Panc1 (cell line): ENCODE data around the gene CCM2. TPM values are rescaled to one million over a fixed set of nuclear protein-coding genes. Genes with fewer than 3 reads are reported as not detected.

Source experiments
- ATAC-seq: fragments of 200-7000 bp; cut with Tn5 transposase; 2 replicates; pipeline ENCODE4 v1.9.1; 2020; ENCODE audit warnings: mild to moderate bottlenecking, moderate library complexity
- BruUV-seq: library from RNA; stranded (reverse); fragments of 400-500 nt; replicated peaks from 2 replicates; lab custom pipeline; 2021; lab: Mats Ljungman, UMichigan
- CTCF ChIA-PET: fragments of 300-600 bp; sonication (Branson Sonifier 250); formaldehyde crosslinking; loops from one replicate; lab custom pipeline; 2022; ENCODE audit warnings: antibody characterized with exemption; lab: Charles Lee
- POLR2A ChIA-PET: fragments of 300-600 bp; sonication (Branson Sonifier 250); formaldehyde crosslinking; loops from one replicate; lab custom pipeline; 2022; ENCODE audit warnings: antibody characterized with exemption; lab: Charles Lee
- DNase-seq: peaks from one replicate; pipeline ENCODE4 v3.0.0-alpha.2; 2010; ENCODE audit warnings: low read depth, low spot score
- H3K27ac ChIP-seq: 2 replicates; pipeline ENCODE4 v1.5.1; 2011; ENCODE audit warnings: mild to moderate bottlenecking, low read length, inconsistent platforms
- H3K27me3 ChIP-seq: fragments of 200-500 bp; sonication (Bioruptor generic); 2 replicates; pipeline ENCODE4 v1.6.0; 2014; ENCODE audit warnings: low read length, inconsistent platforms; ENCODE audit not compliant: control insufficient read depth, insufficient read depth
- H3K36me3 ChIP-seq: fragments of 200-500 bp; sonication (Bioruptor generic); 2 replicates; pipeline ENCODE4 v1.5.1; 2014; ENCODE audit warnings: inconsistent platforms, mild to moderate bottlenecking, low read length, moderate library complexity; ENCODE audit not compliant: control insufficient read depth, insufficient read depth
- H3K4me1 ChIP-seq: 2 replicates; pipeline ENCODE4 v1.5.1; 2011; ENCODE audit warnings: inconsistent platforms, mild to moderate bottlenecking, low read length, moderate library complexity; ENCODE audit not compliant: control insufficient read depth, insufficient read depth
- H3K4me3 ChIP-seq, 2 experiments: 2 replicates each; pipeline ENCODE4 v1.5.1; 2011 to 2012; ENCODE audit warnings: low read depth in 2 of 2, low read length in 2 of 2, mild to moderate bottlenecking in 2 of 2, inconsistent platforms in 1 of 2, moderate library complexity in 1 of 2
- H3K9me3 ChIP-seq: fragments of 200-500 bp; sonication (Bioruptor generic); 2 replicates; pipeline ENCODE4 v1.5.1; 2014; ENCODE audit warnings: low read depth, mild to moderate bottlenecking, inconsistent platforms, low read length, moderate library complexity; ENCODE audit not compliant: control insufficient read depth, insufficient read depth
- CTCF ChIP-seq: fragments of 450-650 bp; IDR thresholded peaks from 2 replicates; pipeline ENCODE4 v1.5.1; 2017; ENCODE audit warnings: mild to moderate bottlenecking
- POLR2AphosphoS5 ChIP-seq: IDR thresholded peaks from 2 replicates; pipeline ENCODE4 v1.6.1; 2012; ENCODE audit warnings: mild to moderate bottlenecking, low read depth, low read length, moderate library complexity
- REST ChIP-seq, 2 experiments: IDR thresholded peaks; 2 replicates each; pipeline ENCODE4 v1.6.1; 2011 to 2012; ENCODE audit warnings: low read depth in 2 of 2, control low read depth in 1 of 2, low read length in 1 of 2, mild to moderate bottlenecking in 1 of 2, moderate library complexity in 1 of 2; ENCODE audit not compliant: insufficient read depth in 1 of 2
- SIN3A ChIP-seq: IDR thresholded peaks from 2 replicates; pipeline ENCODE4 v1.6.1; 2012; ENCODE audit warnings: low read depth, mild to moderate bottlenecking, low read length, moderate library complexity, borderline replicate concordance; ENCODE audit not compliant: insufficient read depth
- TCF7L2 ChIP-seq: IDR thresholded peaks from 2 replicates; pipeline ENCODE4 v1.6.1; 2011; ENCODE audit warnings: mild to moderate bottlenecking, low read depth, low read length, inconsistent platforms
- in situ Hi-C: cut with HindIII; loops from 2 replicates; pipeline ENCODE4 v1.10.0; 2016; ENCODE audit warnings: low sequenced_read_pairs, low pct_unique_long_range_greater_than_20kb
- intact Hi-C: fragments of 100-400 bp; cut with micrococcal nuclease; formaldehyde crosslinking; loops from one replicate; pipeline ENCODE4 v1.10.0; 2022; ENCODE audit not compliant: unreplicated experiment
- total RNA-seq: library from RNA; stranded (reverse); gene quantifications from one replicate; pipeline ENCODE4 v1.2.1, GENCODE V29; 2021; ENCODE audit not compliant: unreplicated experiment

Gene CCM2
- total RNA-seq, 1 experiment from 2014 or later: 97.1 TPM

- POLR2A ChIA-PET: interaction anchor here (0.7 kb wide), 1 partner anchor 180 kb away, joined by 3 read pairs; no protein-coding TSS in a partner anchor
- DNase-seq: no peak
- intact Hi-C loops: no loop called here
Observed at GRCh38 chr7:45028138-45028919, 28.3 kb downstream of the CCM2 start.

GRCh38 chr7:45028920-45029344 lies 28.9 kb downstream of the CCM2 start:
- Histone ChIP-seq H3K36me3 (no peaks in the 10 kb centered on the region), H3K27ac (no peak overlapping the region), H3K9me3 (no peaks in the 10 kb centered on the region), H3K4me1 (no peaks in the 10 kb centered on the region), H3K4me3 (no peak overlapping the region), H3K27me3 (no peaks in the 10 kb centered on the region)
- TF ChIP-seq TCF7L2: no peak
- no peak for TF ChIP-seq SIN3A
- TF ChIP-seq REST (IDR thresholded peaks at IDR 0.05; ENCODE audit: insufficient read depth in 1 of 2, low read depth in 2 of 2, low read length in 1 of 2): no peak
- no peak for TF ChIP-seq CTCF
- TF ChIP-seq POLR2AphosphoS5: no peak
- ChIA-PET CTCF (no interaction called here), POLR2A (interaction anchor here (0.7 kb wide), 1 partner anchor 181 kb away, joined by 3 read pairs; no protein-coding TSS in a partner anchor)
- no peak for DNase-seq
- intact Hi-C loops: no loop called here
- in situ Hi-C loops: no loop called here
- BruUV-seq: no TSS peak
- ATAC-seq: no peak

More at GRCh38 chr7:45028138-45028919, 28.3 kb downstream of the CCM2 start:
- Histone ChIP-seq H3K27me3 (no peaks in the 10 kb centered on the region), H3K4me3 (no peak overlapping the region), H3K4me1 (no peaks in the 10 kb centered on the region), H3K27ac (no peak overlapping the region), H3K36me3 (no peaks in the 10 kb centered on the region), H3K9me3 (no peaks in the 10 kb centered on the region)
- CTCF ChIA-PET: no interaction called here
- no peak for ATAC-seq
- in situ Hi-C loops: no loop called here
- no TSS peak for BruUV-seq
- TF ChIP-seq SIN3A (no peak), POLR2AphosphoS5 (no peak), REST (IDR thresholded peaks at IDR 0.05; ENCODE audit: insufficient read depth in 1 of 2, low read depth in 2 of 2, low read length in 1 of 2) (no peak), TCF7L2 (no peak), CTCF (no peak)
